Retinal pigment epithelial cell (primary cell): ENCODE data around the gene GNAL.

ENCODE experiments used
- DNase-seq: peaks from one replicate; pipeline ENCODE4 v3.0.0-alpha.2; 2010; ENCODE audit warnings: low read depth
- H3K4me3 ChIP-seq: 2 replicates; pipeline ENCODE4 v1.5.1; 2011; ENCODE audit warnings: mild to moderate bottlenecking, low read length, control low read depth, moderate library complexity
- TF ChIP-seq, protein P1 (sequence below): conservative IDR thresholded peaks from 2 replicates; pipeline ENCODE4 v1.5.1; 2011; ENCODE audit warnings: low read depth, low read length, control low read depth, inconsistent platforms

GNAL gene

DNA sequence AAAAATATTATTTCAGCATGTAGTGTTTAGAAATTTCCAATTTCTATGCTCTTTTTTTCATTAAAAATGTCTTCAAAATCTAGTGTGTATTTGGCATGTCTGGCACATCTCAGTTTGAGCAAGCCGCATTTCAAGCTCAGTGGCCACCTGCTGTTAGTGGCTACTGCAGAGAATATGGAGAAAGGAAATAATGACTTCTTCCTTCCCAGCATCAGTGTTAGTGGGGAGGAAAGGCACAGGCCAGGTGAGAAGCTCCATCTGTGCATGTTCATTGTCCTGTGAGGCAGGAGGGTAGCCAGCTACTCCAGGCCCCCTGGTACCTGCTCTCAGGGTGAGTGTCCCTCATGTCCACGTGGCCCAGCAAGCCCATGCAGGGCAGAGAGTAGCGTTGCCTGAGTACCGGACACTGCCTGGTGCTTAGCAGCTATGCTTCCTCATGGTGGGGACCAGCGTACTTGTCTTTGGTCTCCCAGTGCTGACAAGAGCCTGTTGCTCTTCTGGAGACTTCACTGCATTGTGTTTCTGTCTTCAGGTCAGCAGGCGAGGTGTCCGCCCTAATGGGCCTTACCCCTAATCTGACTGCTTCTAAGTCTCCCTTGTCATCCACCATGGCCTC is 94.8 kb downstream of the GNAL start:
- no peak for DNase-seq
- H3K4me3 ChIP-seq: no peak overlapping the region
- TF ChIP-seq, protein P1, sequence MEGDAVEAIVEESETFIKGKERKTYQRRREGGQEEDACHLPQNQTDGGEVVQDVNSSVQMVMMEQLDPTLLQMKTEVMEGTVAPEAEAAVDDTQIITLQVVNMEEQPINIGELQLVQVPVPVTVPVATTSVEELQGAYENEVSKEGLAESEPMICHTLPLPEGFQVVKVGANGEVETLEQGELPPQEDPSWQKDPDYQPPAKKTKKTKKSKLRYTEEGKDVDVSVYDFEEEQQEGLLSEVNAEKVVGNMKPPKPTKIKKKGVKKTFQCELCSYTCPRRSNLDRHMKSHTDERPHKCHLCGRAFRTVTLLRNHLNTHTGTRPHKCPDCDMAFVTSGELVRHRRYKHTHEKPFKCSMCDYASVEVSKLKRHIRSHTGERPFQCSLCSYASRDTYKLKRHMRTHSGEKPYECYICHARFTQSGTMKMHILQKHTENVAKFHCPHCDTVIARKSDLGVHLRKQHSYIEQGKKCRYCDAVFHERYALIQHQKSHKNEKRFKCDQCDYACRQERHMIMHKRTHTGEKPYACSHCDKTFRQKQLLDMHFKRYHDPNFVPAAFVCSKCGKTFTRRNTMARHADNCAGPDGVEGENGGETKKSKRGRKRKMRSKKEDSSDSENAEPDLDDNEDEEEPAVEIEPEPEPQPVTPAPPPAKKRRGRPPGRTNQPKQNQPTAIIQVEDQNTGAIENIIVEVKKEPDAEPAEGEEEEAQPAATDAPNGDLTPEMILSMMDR: no peak

- TF ChIP-seq, protein P1: no peak
- DNase-seq: no peak
Observed at GRCh38 chr18:11784674-11785304, 95.7 kb downstream of the GNAL start.

DNA sequence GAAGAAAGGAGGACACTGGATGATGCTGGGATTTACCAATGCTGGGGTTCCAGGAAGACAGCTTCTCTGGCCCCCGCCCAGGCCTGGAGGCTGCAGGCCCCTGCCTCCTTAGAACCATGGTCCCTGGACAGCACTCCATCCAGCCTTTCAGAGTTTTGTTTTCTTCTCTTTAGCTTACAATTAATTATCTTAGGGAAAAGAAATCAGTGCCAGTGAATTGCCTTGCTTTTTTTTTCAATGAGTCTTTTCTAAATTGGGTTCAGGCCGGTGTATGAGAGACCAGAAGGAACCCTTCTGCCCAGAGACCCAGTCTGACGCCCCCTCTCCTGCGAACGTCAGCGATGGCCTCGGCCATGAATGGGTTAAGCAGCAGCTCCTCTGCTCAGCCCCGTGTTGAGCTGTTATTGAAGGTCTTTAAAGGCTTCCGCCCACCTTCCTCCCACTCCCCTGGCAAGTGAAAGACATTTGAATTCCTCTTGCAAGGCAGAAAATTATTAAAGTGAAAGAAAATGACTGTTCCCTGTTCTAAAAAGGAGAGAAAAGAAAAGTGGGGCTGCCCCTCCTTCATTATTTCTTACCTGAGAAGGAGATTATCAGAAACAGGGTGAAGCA is 96.5 kb downstream of the GNAL start:
- H3K4me3 ChIP-seq: no peak overlapping the region
- TF ChIP-seq, protein P1: no peak
- no peak for DNase-seq

More at GRCh38 chr18:11784674-11785304, 95.7 kb downstream of the GNAL start:
- H3K4me3 ChIP-seq: no peak overlapping the region

- H3K4me3 ChIP-seq: no peak overlapping the region
- TF ChIP-seq, protein P1: no peak
- no peak for DNase-seq
Observed at GRCh38 chr18:11789716-11790510, 100.8 kb downstream of the GNAL start.

GRCh38 chr18:11791131-11791530 is 102.1 kb downstream of the GNAL start:
- DNase-seq: no peak
- TF ChIP-seq, protein P1: no peak
- no peak overlapping the region for H3K4me3 ChIP-seq

DNA sequence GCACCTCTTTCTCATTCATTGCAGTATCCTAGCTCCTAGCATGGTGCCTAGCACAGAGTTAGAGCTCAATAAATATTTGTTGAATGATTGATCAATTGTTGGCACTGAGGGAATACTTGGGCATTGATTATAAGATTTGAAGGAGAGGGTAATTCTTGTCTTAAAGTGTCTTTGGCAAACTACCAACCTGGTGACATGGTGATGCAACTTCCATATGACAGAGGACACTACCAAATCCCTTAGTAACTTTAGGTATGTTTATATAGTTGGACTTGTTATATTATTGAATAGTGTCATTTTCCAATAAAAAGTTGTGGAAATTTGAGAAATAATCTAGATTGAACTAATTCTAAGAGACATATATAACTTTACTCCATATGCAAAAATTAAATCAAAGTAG is 103.6 kb downstream of the GNAL start:
- DNase-seq: no peak
- TF ChIP-seq, protein P1: no peak
- no peak overlapping the region for H3K4me3 ChIP-seq
